ENCODE data around the gene ZNF367.

- TF ChIP-seq POLR2AphosphoS5 (IDR thresholded peaks at IDR 0.05) (no peak), CTCF (IDR thresholded peaks at IDR 0.05) (no peak), POLR2A (IDR thresholded peaks at IDR 0.05) (no peak)
Observed at GRCh38 chr9:96398582-96399324, 19.4 kb downstream of the ZNF367 start.
